Measurements from ENCODE around the gene RETREG1. TPM values are rescaled to one million over a fixed set of nuclear protein-coding genes. Genes with fewer than 3 reads are reported as not detected.

The RETREG1 gene
- total RNA-seq, 1 experiment from 2014 or later, result 1.5 TPM

DNA sequence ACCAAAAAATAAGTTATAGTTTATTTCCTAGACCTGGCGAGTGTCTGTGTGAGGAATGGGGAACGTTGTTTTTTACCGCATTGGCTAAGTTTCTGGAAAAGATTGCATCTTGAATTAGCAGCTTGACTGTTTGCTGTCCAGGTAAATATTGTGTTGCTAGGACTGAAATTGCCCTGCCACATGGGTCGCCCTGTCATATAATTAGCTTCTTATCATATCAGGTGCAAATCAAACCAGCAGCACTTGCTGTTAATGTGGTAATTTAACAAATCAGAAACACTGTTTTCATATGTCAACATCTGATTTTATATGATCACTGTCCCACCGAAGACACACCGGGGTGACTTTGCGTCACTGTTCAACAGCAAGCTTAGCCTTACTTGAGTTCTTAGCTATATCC is 87.5 kb downstream of the RETREG1 start:
- DNase-seq (ENCODE audit: low spot score), result no peak

DNA sequence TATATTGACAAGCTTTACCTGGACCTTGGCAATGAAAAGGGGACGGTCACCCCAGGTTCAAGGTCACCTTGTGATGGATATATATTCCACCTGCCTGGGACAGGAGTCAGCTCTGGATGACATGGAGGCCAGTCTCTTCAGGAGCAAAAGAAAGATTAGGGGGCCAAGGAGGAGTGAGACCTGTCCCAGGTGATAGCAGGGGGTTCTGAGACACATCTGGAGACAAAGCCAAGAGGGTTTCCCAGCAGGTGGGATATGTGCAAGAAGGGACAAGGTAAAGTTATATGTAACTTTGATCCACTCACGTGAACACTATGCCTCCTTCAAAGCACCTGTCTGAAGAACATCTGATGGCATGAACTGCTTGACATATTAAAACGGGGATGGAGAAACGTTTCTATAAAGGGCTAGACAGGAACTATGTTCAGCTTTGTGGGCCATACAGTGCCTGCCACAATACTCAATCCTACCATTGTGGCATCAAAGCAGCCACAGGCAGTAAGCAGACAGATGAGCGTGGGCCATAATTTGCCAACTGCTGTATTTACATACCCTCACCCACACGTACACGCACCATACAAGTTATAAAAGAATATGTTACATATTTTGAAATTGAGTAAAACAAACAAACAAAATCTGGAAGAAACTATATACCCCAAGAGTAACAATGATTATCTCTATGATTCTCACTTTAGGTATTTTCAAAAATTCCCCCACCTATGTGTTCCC is 88.3 kb downstream of the RETREG1 start:
- DNase-seq (ENCODE audit: low spot score), result no peak

DNA sequence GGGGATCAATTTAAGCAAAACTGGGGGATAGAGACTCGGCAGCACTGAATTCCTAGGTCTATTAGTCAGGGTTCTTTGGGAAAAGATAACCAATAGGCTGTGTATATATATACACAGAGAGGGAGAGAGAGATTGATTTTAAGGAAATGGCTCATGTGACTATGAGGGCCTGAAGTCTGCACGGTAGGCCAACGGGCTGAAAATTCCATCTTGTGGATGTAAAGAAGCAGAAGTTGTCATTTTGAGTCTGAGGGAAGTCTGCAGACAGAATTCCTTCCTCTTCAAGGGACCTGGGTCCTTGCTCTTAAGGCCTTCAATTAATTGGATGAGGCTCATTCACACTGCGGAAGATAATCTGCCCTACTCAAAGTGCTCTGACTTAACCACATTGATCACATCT is 91.1 kb downstream of the RETREG1 start:
- DNase-seq (ENCODE audit: low spot score), result no peak

DNA sequence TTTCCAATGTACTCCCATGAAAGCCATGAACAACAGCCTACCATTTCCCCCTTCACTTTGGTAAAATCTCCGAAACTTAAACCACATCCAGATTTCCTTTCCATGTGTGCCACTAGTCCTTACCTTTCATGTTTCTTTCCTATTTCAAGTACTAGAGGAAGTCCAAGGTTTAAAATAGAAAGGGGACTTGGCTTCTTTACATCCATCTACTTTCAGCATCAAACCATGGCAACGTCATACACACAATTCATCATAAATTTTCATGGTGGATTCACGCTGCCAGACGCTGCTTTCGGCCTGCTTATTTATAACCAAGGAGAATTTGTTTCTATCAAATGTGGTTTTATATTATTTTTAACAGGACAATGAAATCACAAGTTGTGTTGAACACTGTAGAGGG is 92.5 kb downstream of the RETREG1 start:
- DNase-seq (ENCODE audit: low spot score), result no peak

DNA sequence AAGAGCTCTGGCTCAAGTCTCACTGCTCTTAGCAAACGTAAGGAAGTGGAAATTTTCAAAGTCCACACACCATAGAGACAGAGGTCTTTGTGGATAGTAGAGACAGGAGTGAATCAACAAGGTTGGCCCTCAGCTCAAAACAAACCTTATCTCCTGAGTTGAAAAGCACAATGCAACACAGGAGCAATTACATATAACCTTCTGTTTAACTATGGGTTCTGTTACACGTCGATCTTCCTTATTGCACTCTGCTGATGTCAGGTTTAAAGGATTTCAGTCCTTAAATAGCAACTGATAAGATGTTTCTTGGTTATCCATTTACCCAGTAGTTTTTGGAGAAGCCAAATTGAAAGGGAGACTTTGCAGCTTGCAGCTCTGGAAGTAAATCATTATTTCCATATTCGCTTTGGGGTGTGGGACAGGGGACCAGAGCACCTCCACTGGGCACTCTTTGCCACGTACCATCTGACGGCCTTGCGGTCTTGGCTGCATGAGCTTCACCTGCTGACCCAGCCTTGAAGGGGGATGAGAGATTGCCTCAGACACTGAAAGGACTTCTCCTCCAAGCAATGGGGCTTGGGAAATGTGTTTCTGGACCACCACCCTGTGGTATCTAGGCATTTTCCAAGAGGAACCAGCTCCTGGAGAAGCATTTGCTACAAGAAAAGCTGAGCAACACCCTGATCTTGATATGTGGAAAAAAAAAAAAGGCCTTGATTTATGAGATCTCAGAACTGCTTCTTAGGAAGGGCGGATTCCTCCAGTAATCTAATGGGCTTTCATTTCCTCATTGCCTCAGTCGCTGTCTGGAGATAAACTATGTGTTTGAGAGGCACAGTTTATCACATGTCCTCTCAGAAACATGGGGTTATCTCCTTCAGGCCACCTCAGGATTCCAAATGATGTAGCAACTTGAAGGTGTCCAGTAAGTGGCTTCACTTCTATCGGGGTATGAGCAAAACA is 95.0 kb downstream of the RETREG1 start:
- no peak for DNase-seq (ENCODE audit: low spot score)

DNA sequence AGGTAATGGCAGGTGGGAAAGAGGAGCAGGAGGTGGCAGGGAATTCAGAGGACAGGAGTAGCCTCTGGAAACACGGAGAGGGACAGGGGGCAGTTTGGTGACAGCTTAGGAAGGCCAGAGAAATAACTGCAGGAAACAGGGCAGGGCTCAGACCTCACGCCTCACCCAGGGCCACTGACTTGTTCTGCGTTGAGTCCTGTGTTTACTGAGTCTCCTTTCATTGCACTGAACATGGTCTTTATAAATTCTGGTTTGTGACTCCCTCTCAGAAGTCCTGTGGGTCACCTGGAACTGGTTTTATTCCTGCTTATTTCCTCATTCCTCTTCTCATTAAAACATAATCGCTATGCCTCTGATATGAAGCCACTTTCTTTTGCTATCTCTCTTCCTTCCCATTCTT is 96.0 kb downstream of the RETREG1 start:
- no peak for DNase-seq (ENCODE audit: low spot score)

DNA sequence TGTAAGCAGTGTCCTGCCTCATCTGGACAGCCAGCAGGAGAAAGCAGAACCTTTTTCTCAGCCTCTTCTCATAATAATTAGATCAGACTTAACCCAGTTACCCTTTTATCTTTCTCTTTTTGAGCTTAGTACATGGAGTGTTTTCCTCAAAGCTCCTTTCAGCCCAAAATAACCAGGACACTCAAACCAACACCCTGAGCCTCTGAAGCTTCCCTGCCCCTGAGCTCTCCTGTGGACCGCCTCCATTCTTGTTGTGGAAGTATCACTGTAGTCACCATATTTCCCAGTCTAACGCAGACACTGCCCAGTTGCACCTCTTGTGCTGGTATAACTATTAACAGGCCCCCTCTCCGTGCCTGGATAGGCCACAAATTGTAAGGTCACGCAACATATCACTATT is 97.4 kb downstream of the RETREG1 start:
- no peak for DNase-seq (ENCODE audit: low spot score)

DNA sequence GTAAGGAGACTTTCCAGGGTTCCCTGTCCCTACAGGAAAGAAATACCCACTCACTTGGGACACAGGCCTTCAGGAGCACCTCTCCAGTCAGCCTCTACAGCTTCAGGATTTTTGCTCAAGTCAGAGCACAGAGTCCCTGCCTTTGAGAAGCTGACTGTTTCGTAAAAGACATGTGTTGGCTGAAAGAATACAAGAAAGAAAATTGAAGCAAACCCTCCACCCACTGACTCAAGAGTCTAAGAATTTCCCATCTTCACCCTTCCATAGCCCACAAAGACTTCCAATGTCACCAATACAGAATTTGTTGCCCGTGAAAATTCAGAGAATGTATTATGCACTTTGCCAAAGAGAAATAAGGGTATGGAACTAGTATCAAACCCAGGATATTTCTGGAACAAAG is 98.2 kb downstream of the RETREG1 start:
- DNase-seq (ENCODE audit: low spot score), result no peak

DNA sequence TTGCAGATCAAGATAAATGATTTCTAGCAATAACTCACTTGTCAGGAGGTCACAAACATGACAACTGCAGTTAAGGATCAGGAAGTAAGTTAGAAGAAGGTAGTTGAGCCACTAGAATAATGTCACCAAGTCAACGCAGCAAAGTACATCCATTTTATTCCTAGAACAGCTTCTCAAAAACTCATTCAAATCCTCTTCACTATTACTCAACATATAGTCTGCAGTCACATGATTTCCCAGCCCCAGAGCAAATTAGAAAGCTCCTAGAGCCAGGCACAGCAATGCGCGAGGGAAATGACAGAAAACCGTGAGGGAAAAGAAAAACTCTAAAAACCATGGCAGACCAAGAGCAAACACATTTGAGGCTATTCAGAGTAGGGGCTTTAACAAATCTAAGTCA is 101.3 kb downstream of the RETREG1 start:
- DNase-seq (ENCODE audit: low spot score), result no peak

DNA sequence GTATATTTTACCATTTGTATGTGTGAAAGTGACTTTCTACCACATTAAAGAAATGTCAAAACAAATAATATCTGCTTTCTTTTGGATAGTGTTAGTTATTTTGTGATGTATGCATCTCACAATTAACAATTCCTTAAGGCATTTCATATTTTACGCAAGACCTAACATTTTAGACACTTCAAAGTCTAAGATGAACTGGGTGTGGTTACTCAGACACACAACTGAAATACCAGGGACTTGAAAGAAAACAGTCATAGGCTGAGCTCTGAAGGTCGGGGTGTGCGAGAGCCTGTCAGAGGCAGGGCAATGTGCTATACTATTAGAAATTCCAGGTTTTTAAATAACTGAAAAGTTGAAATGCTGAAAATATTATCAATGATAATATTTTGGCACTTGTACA is 106.7 kb downstream of the RETREG1 start:
- no peak for DNase-seq (ENCODE audit: low spot score)

DNA sequence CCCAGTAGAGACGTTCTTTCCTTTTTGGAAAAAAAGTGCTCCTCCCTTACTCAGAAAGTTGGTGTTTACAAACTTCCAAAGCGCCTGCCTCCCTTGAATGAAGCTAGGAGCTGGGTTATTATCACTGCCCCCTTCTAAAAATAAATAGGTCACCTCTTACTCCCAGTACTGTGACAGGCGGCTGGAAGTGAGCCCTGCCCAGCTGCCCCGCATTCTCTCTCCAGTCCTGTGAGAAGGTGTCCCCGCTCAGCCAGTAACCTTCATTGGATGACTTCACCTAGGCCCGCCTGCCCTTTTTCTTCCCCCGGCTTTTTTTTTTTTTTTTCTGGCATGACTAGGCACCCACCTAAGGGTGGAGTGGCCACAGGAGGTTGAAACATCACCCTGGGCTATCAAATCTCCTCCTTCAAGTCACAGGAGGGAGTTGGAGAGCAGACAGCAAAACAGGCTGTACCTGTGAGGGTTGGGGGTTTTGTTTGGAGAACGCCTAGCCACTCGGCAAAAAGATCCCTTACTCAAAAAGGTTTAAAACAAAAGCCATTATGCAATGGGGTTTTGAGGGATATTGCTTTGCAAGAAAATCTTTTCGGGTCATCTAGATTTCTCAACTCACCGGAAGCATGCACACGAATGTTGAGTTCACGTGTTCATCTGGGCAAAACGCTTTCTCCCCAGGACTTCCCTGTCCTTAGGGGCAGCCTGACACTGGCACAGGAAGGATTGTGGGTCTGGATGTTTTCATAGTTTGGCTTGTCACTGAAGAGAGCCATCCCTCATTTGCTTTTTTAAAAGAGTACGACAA is 107.9 kb downstream of the RETREG1 start:
- no peak for DNase-seq (ENCODE audit: low spot score)

DNA sequence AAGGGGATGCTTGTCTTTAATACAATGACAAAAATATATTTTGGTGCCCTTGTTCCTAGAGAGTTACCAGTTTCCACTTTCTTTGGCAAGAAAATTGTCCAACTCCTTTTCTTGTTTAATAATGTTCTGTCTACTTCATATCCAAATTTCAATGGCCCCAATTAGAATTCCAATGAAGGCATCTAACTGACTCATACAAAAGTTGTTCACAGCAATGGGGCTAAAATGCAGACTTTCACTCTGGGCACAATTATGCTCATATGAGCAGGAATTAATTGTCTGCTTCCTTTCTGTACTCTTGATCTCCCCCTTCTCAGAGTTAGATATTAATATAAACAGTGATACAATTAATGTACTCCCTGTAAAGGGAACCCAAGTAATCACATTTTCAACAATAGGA is 109.1 kb downstream of the RETREG1 start:
- no peak for DNase-seq (ENCODE audit: low spot score)

DNA sequence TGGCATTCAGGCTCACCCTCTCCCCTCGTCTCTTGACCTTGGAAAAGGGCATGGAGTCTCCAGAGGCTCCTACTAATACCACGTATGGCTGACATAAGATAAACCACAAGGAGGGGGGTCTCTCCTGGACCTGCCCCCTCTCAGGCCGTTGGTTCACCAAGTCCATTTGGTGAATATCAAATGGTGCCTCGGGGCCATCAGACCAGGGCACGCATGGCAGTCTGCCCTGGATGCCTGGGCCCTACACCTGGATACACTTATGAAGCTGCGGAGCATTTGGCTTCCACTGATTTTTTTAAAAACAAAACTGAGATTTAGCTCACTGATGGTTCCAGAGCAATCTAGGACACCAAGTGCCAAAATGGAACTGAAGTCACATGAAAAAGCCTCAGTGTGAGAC is 110.9 kb downstream of the RETREG1 start:
- DNase-seq (ENCODE audit: low spot score), result no peak

DNA sequence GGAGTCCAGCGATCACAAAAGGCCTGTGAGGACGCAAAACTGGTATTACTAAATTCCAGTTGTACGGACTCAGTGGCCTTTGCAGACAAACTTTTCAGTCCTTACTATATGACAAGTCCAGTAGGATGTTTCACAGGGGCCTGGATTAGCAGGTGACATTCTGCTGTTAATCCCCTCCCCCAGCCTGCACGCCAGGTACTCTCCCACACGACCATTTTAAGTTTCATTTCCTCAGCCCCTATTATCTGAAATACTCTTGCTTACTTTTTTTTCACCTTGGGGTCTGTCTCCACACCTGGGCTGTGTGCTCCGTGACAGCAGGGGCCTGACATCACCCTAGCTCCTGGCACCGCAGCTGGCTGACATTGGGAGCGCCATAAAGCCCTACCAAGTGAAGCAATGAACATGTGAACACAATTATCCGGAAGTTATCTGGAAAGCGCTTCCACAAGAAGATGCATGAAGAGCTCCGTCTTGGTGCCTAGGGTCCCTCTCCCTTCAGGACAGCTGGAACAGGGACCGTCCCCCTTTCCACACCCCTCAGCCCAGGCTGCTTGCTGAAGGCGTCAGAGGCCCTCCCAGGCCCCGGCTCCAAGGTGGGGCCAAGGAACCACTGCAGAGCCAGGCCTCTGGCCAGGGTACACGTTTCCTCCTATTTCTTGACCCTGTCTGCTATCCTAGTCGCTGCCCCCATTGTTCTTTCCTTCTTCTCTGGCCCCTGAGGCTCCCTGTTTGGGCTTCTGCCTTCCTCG is 111.5 kb downstream of the RETREG1 start:
- DNase-seq (ENCODE audit: low spot score), result no peak

DNA sequence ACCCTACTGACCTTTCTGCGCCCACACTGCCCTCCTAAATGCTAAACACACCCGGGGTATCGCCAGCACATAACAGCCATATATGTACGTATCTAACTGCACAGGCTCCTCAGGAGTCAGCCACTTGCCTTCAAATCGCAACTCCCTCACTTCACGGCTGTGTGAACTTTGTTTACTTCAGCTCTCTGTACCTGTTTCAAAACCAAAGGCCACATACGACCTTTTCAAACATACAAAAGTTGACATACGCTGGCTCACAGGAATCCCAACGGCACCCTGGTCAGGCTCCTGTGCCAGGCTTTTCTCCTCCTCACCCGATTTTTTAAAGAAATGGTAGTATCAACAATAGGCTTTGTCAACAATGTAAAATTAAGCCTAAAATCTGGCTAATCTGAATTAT is 112.2 kb downstream of the RETREG1 start:
- DNase-seq (ENCODE audit: low spot score), result no peak

DNA sequence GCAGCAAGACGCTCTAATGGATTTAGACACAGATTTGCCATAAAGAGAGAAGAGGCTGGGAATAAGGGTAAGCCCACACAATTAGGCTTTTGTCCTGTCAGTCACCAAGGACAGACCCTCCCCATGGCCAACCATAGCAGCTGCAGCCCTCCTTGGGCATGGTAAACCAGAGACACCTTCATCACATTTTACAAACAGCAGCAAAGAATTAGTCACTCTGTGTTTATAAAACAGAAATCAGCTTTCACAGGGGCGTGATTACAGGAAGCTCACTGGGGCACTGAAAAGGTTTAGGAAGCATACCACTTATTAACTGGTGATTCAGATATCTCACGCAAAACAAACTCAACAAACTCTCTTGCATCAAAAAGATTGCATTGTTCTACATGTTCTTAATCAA is 113.9 kb downstream of the RETREG1 start:
- DNase-seq (ENCODE audit: low spot score), result peak; percentile 66

DNA sequence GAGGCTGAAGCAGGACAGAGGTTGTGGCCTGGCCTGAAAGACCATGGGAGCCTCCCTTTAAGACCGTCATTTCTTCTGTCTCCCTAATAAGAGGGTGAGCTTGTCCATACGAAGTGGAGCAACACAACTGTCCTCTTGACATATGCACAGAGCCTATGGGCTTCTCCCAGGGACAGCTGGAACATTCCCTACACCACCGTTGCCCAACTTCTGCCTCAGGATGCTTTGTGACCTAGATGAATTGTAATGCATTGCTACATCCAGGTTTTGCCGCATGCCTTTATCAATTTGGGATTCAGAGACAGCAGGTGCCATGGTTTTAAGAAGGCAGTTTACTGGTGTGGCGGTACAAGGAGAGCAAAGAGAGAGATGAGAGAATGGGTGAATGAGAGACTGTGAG is 116.8 kb downstream of the RETREG1 start:
- no peak for DNase-seq (ENCODE audit: low spot score)

DNA sequence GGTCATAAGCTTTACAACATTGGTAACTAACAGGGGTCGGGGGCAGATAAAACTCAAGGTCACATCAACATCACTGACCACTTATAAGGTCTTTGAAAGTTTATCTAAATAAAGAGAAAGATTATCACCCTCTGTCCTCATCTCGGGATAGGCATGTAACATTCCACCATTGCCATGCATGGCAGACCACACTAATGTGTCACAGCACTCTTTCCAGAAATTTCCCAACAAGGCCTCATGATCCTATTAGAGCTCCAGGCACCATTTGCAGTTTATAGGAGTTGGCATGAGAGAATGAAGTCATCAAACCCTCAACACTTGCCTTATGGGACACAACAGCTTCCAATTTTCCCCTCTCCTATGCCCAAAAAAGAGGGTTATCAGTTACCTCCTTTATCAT is 119.3 kb downstream of the RETREG1 start:
- no peak for DNase-seq (ENCODE audit: low spot score)

DNA sequence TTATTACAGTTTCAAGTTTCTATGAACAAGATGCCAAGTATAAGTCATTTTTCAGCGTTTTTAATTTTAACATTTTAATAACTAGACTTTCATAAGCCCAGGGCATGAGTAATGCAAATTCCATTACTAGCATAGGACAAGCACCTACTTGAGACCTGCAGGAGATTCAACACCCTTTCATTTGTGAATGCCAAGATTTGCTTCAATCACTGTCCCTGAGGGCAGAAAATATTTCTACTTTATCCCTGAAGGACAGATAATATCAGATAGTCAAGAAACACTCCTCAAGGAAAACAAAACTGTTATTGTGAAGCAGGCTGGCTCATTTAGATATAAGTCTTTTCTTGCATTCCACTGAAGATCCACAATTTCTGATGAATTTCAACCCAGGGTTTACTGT is 123.5 kb downstream of the RETREG1 start:
- DNase-seq (ENCODE audit: low spot score), result no peak

DNA sequence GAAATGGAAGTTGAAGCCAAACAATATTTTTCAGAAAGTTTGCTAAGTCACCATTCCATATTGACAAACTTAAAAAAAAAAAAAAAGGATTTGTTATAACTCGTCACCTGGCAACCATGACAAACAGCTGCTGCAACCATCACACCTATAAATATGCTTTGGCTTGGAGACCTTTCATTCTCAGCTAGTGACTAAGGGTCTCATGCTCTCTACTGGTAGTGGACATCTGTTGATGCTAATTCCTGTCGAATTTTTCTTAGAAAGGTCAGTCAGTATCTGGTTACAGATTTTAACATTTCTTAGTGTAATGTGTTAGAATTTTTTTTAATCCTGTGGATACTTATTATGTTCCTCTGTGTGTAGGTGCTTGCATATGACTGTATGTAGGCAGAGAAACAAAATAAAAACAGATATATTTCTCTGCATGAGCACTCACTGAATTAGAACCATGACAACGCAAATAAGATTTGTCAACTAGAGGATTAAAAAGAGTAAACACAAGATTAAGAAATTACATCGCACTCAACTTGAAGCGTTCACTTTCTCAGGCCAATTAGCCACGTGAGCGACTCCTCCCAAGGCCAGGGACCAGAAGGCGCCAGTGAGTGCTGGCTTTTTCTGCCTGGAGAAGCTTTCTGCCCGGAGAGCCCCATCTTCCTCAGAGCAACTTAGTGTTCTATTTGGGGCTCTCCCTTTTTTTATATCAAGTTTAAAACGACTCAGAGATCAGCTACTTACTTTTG is 124.2 kb downstream of the RETREG1 start:
- DNase-seq (ENCODE audit: low spot score), result no peak

DNA sequence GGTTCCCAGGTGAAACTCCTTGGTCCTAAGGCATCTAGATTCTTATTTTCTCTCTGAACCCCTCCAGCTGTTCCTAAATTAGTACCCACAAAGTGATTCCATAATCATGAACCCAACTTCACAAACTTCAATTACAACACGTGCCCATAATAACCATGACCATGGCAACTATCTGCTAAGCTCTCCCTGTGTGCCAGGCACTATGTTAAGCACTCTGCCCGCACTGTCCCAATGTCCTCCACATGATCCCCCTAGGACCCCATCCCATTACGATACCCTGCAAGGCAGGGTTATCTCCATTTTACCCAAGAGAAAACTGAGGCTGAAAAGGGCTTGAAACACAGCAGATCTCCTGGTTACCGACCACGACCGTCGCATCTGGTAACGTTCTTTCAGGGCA is 125.9 kb downstream of the RETREG1 start:
- no peak for DNase-seq (ENCODE audit: low spot score)

Data from H4 (cell line).